ENCODE results near the gene CORIN.

DNA sequence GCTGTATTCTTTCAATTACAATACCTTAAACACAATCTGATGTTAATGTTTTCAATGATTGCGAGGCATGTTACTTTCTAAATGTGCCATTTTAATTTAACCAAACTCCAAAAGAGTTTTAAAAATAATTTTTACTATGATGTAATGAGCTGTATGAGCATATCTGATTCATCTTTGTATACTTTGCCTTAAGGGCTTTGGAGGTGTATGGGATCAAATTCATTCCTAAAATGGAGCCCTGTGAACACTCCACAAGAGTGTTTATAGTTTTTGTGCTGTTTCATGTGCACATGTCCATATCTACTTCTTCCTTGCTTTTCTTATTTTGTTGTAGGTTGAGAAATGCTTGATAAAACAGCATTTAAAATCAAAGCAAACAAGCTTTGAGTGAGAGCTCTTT, 270.4 kb downstream of the CORIN start:
- no peak for TF ChIP-seq CREB5 (CRISPR knock-in tag; IDR thresholded peaks at IDR 0.05; ENCODE audit: low read depth)
- no peak for TF ChIP-seq ZFP30 (CRISPR knock-in tag; IDR thresholded peaks at IDR 0.05)
- TF ChIP-seq ZFP3 (CRISPR knock-in tag; IDR thresholded peaks at IDR 0.05): no peak
- TF ChIP-seq ZC3H10 (CRISPR knock-in tag; IDR thresholded peaks at IDR 0.05): no peak
- no peak for TF ChIP-seq ESRRG (CRISPR knock-in tag; IDR thresholded peaks at IDR 0.05)
- no peak for TF ChIP-seq PPARA (CRISPR knock-in tag; IDR thresholded peaks at IDR 0.05; ENCODE audit: borderline replicate concordance)
- TF ChIP-seq SNAI2 (CRISPR knock-in tag; IDR thresholded peaks at IDR 0.05): no peak

All from SK-N-SH treated with all-trans-retinoic acid at 6 μM for 48 hours (cell line).